SJSA1 (cell line): ENCODE results near the gene VCAM1. TPM values are rescaled to one million over a fixed set of nuclear protein-coding genes. Genes with fewer than 3 reads are reported as not detected.

Experiments used
- DNase-seq, 2 experiments: peaks; one replicate each; pipeline ENCODE4 v3.0.0-alpha.2; 2015 to 2020; ENCODE audit warnings: low spot score in 2 of 2, low read depth in 1 of 2
- H3K27ac ChIP-seq: fragments of 250-450 bp; sonication (Bioruptor Pico); 2 replicates; pipeline ENCODE4 v1.5.1; 2020; ENCODE audit warnings: mild to moderate bottlenecking, moderate library complexity
- H3K27me3 ChIP-seq: fragments of 250-450 bp; sonication (Bioruptor Pico); replicated peaks from 2 replicates; pipeline ENCODE4 v1.5.1; 2020; ENCODE audit warnings: mild to moderate bottlenecking, moderate library complexity
- H3K36me3 ChIP-seq: fragments of 250-450 bp; sonication (Bioruptor Pico); 2 replicates; pipeline ENCODE4 v1.5.1; 2020; ENCODE audit warnings: mild to moderate bottlenecking
- H3K4me1 ChIP-seq: fragments of 250-450 bp; sonication (Bioruptor Pico); replicated peaks from 2 replicates; pipeline ENCODE4 v1.6.1; 2021; ENCODE audit warnings: mild to moderate bottlenecking
- H3K4me3 ChIP-seq: fragments of 250-450 bp; sonication (Bioruptor Pico); 2 replicates; pipeline ENCODE4 v1.5.1; 2020; ENCODE audit warnings: mild to moderate bottlenecking
- H3K9me3 ChIP-seq: fragments of 250-450 bp; sonication (Bioruptor Pico); replicated peaks from 2 replicates; pipeline ENCODE4 v1.5.1; 2020; ENCODE audit warnings: mild to moderate bottlenecking
- total RNA-seq: library from RNA; depleted of rRNA; stranded (reverse); fragments of >200 nt; shearing (Covaris generic); gene quantifications from 2 replicates; pipeline ENCODE4 v1.2.3, GENCODE V29; 2014

VCAM1 gene
- total RNA-seq, 1 experiment from 2014 or later, result 11.0 TPM

GRCh38 chr1:100735244-100735643, 15.7 kb downstream of the VCAM1 start:
- Histone ChIP-seq H3K36me3 (no peaks in the 10 kb centered on the region; the same call in 1 of the 2 replicates), H3K27me3 (no peaks in the 10 kb centered on the region), H3K4me3 (no peak overlapping the region), H3K27ac (0 out of 2 replicates have a peak overlapping the region, but pooled peaks have one; percentile 4), H3K9me3 (no peaks in the 10 kb centered on the region), H3K4me1 (peaks cover 16% of the 10 kb centered on the region)
- DNase-seq, result no peak

- no peak for DNase-seq
- Histone ChIP-seq H3K4me3 (no peak overlapping the region), H3K27ac (no peak overlapping the region), H3K9me3 (no peaks in the 10 kb centered on the region), H3K27me3 (no peaks in the 10 kb centered on the region), H3K4me1 (peaks cover 16% of the 10 kb centered on the region), H3K36me3 (no peaks in the 10 kb centered on the region; the same call in 1 of the 2 replicates)
These were observed 16.8 kb downstream of the VCAM1 start for GRCh38 chr1:100736324-100736723.

- peak in 1 of 2 experiments; percentile 11 for DNase-seq
These were observed 17.2 kb downstream of the VCAM1 start for GRCh38 chr1:100736746-100737145.

GRCh38 chr1:100746542-100746932, 27.0 kb downstream of the VCAM1 start:
- Histone ChIP-seq H3K4me1 (no peaks in the 10 kb centered on the region), H3K36me3 (no peaks in the 10 kb centered on the region)

More at GRCh38 chr1:100736746-100737145, 17.2 kb downstream of the VCAM1 start:
- Histone ChIP-seq H3K4me3 (no peak overlapping the region), H3K27me3 (no peaks in the 10 kb centered on the region), H3K27ac (no peak overlapping the region), H3K36me3 (no peaks in the 10 kb centered on the region; the same call in 1 of the 2 replicates), H3K4me1 (peaks cover 16% of the 10 kb centered on the region), H3K9me3 (no peaks in the 10 kb centered on the region)

GRCh38 chr1:100747771-100748170, 28.2 kb downstream of the VCAM1 start:
- Histone ChIP-seq H3K4me1 (no peaks in the 10 kb centered on the region), H3K36me3 (no peaks in the 10 kb centered on the region)
- DNase-seq, result no peak

More at GRCh38 chr1:100746542-100746932, 27.0 kb downstream of the VCAM1 start:
- Histone ChIP-seq H3K27ac (no peak overlapping the region), H3K27me3 (no peaks in the 10 kb centered on the region), H3K9me3 (no peaks in the 10 kb centered on the region), H3K4me3 (no peak overlapping the region)
- DNase-seq, result no peak

GRCh38 chr1:100750005-100750885, 30.7 kb downstream of the VCAM1 start:
- H3K4me1 ChIP-seq, result no peaks in the 10 kb centered on the region
- DNase-seq, result no peak
- no peaks in the 10 kb centered on the region for H3K36me3 ChIP-seq
- H3K9me3 ChIP-seq, result no peaks in the 10 kb centered on the region
- no peak overlapping the region for H3K4me3 ChIP-seq
- H3K27ac ChIP-seq, result no peak overlapping the region
- H3K27me3 ChIP-seq, result no peaks in the 10 kb centered on the region

More at GRCh38 chr1:100747771-100748170, 28.2 kb downstream of the VCAM1 start:
- H3K27me3 ChIP-seq, result no peaks in the 10 kb centered on the region
- no peaks in the 10 kb centered on the region for H3K9me3 ChIP-seq
- H3K4me3 ChIP-seq, result no peak overlapping the region
- H3K27ac ChIP-seq, result no peak overlapping the region

GRCh38 chr1:100752791-100753190, 33.2 kb downstream of the VCAM1 start:
- Histone ChIP-seq H3K27ac (no peak overlapping the region), H3K4me1 (no peaks in the 10 kb centered on the region), H3K36me3 (no peaks in the 10 kb centered on the region), H3K4me3 (no peak overlapping the region), H3K9me3 (no peaks in the 10 kb centered on the region), H3K27me3 (no peaks in the 10 kb centered on the region)
- DNase-seq, result no peak

GRCh38 chr1:100757946-100758345, 38.4 kb downstream of the VCAM1 start:
- no peaks in the 10 kb centered on the region for H3K36me3 ChIP-seq
- no peak for DNase-seq
- H3K4me3 ChIP-seq, result no peak overlapping the region
- H3K4me1 ChIP-seq, result no peaks in the 10 kb centered on the region
- H3K9me3 ChIP-seq, result no peaks in the 10 kb centered on the region
- no peaks in the 10 kb centered on the region for H3K27me3 ChIP-seq
- H3K27ac ChIP-seq, result no peak overlapping the region

GRCh38 chr1:100759188-100759587, 39.6 kb downstream of the VCAM1 start:
- Histone ChIP-seq H3K9me3 (no peaks in the 10 kb centered on the region), H3K36me3 (no peaks in the 10 kb centered on the region), H3K4me1 (no peaks in the 10 kb centered on the region), H3K27me3 (no peaks in the 10 kb centered on the region), H3K4me3 (no peak overlapping the region), H3K27ac (no peak overlapping the region)
- no peak for DNase-seq

- H3K4me1 ChIP-seq, result no peaks in the 10 kb centered on the region
- no peak overlapping the region for H3K27ac ChIP-seq
- DNase-seq, result no peak
- H3K36me3 ChIP-seq, result no peaks in the 10 kb centered on the region
- H3K9me3 ChIP-seq, result no peaks in the 10 kb centered on the region
- H3K4me3 ChIP-seq, result no peak overlapping the region
- no peaks in the 10 kb centered on the region for H3K27me3 ChIP-seq
These were observed 41.0 kb downstream of the VCAM1 start for GRCh38 chr1:100760511-100760910.

GRCh38 chr1:100762461-100762860, 42.9 kb downstream of the VCAM1 start:
- Histone ChIP-seq H3K4me3 (no peak overlapping the region), H3K4me1 (peaks cover 6% of the 10 kb centered on the region), H3K27ac (no peak overlapping the region), H3K36me3 (no peaks in the 10 kb centered on the region), H3K27me3 (no peaks in the 10 kb centered on the region), H3K9me3 (no peaks in the 10 kb centered on the region)
- DNase-seq, result no peak

GRCh38 chr1:100767176-100767890, 47.8 kb downstream of the VCAM1 start:
- Histone ChIP-seq H3K27ac (no peak overlapping the region), H3K36me3 (no peaks in the 10 kb centered on the region), H3K9me3 (no peaks in the 10 kb centered on the region), H3K4me3 (no peak overlapping the region), H3K27me3 (no peaks in the 10 kb centered on the region), H3K4me1 (peaks cover 17% of the 10 kb centered on the region)
- DNase-seq, result peak in 1 of 2 experiments; percentile 12

- no peak overlapping the region for H3K4me3 ChIP-seq
- H3K27ac ChIP-seq, result no peak overlapping the region
- no peaks in the 10 kb centered on the region for H3K27me3 ChIP-seq
- H3K4me1 ChIP-seq, result peaks cover 17% of the 10 kb centered on the region
- H3K36me3 ChIP-seq, result no peaks in the 10 kb centered on the region
- no peaks in the 10 kb centered on the region for H3K9me3 ChIP-seq
- no peak for DNase-seq
These were observed 49.8 kb downstream of the VCAM1 start for GRCh38 chr1:100769323-100769722.
